HL-60/S4 treated with retinoic acid at 250 ng/mL for 4 days and 3 days (cell line): ENCODE measurements around the gene ANKRD1.
"Not testable (repeated sequence)": the region's sequence is repeated elsewhere in the genome, so short reads cannot be mapped to it uniquely, and the experiment has no call there.

ENCODE experiments used
- in situ Hi-C: fragments of 300-500 bp; cut with MboI; formaldehyde crosslinking; loops from 2 replicates; pipeline ENCODE4 v1.7.0; 2022; ENCODE audit warnings: low sequenced_read_pairs

The ANKRD1 gene

GRCh38 chr10:90920986-90921666 is at the start of gene ANKRD1:
TSS of gene ANKRD1 (minus strand) at chr10:90921087. CDS start at chr10:90921027, 60 bp downstream.
- in situ Hi-C loops: no loop called here

GRCh38 chr10:90969947-90970673 is 49.2 kb upstream of the ANKRD1 start:
- in situ Hi-C loops: no loop called here

- in situ Hi-C loops: no loop called here
Observed at GRCh38 chr10:90969121-90969534, 48.2 kb upstream of the ANKRD1 start.

- in situ Hi-C loops: no loop called here
Observed at GRCh38 chr10:90968328-90969081, 47.6 kb upstream of the ANKRD1 start.

- in situ Hi-C loops: no loop called here
Observed at GRCh38 chr10:90967865-90968264, 47.0 kb upstream of the ANKRD1 start.

GRCh38 chr10:90966146-90966545 is 45.3 kb upstream of the ANKRD1 start:
- in situ Hi-C loops: no loop called here

- in situ Hi-C loops: no loop called here
Observed at GRCh38 chr10:90965720-90966119, 44.8 kb upstream of the ANKRD1 start.

- in situ Hi-C loops: no loop called here
Observed at GRCh38 chr10:90964781-90965465, 44.0 kb upstream of the ANKRD1 start.

- in situ Hi-C loops: no loop called here
Observed at GRCh38 chr10:90963331-90963730, 42.4 kb upstream of the ANKRD1 start.

- in situ Hi-C loops: no loop called here
Observed at GRCh38 chr10:90960355-90960814, 39.5 kb upstream of the ANKRD1 start.

- in situ Hi-C loops: no loop called here
Observed at GRCh38 chr10:90959826-90960225, 38.9 kb upstream of the ANKRD1 start.

GRCh38 chr10:90958781-90959180 is 37.9 kb upstream of the ANKRD1 start:
- in situ Hi-C loops: no loop called here

- in situ Hi-C loops: no loop called here
Observed at GRCh38 chr10:90947030-90947960, 26.4 kb upstream of the ANKRD1 start.

GRCh38 chr10:90945491-90946070 is 24.7 kb upstream of the ANKRD1 start:
- in situ Hi-C loops: no loop called here

- in situ Hi-C loops: no loop called here
Observed at GRCh38 chr10:90944749-90945148, 23.9 kb upstream of the ANKRD1 start.

GRCh38 chr10:90942980-90943379 is 22.1 kb upstream of the ANKRD1 start:
- in situ Hi-C loops: not testable (repeated sequence)

GRCh38 chr10:90939648-90940047 is 18.8 kb upstream of the ANKRD1 start:
- in situ Hi-C loops: no loop called here

- in situ Hi-C loops: no loop called here
Observed at GRCh38 chr10:90939116-90939515, 18.2 kb upstream of the ANKRD1 start.

GRCh38 chr10:90937645-90938258 is 16.9 kb upstream of the ANKRD1 start:
- in situ Hi-C loops: no loop called here
